Activated CD4-positive, alpha-beta T cell treated with anti-CD3 and anti-CD28 coated beads, Interleukin-2, Interleukin-6, amounts not matched to agents 100 ng/mL and 50 ng/mL, durations not matched to agents 16 hours and 8 hours (primary cell): Measurements from ENCODE around the gene ULK4.
"Not testable (repeated sequence)": the region's sequence is repeated elsewhere in the genome, so short reads cannot be mapped to it uniquely, and the experiment has no call there.

Experiments used
- DNase-seq: peaks from one replicate; pipeline ENCODE4 v3.0.0-alpha.2; 2020

The ULK4 gene

GRCh38 chr3:41863024-41863423, 98.9 kb downstream of the ULK4 start:
- DNase-seq = no peak

- not testable (repeated sequence) for DNase-seq
These were observed 101.4 kb downstream of the ULK4 start for GRCh38 chr3:41860489-41860888.

DNA sequence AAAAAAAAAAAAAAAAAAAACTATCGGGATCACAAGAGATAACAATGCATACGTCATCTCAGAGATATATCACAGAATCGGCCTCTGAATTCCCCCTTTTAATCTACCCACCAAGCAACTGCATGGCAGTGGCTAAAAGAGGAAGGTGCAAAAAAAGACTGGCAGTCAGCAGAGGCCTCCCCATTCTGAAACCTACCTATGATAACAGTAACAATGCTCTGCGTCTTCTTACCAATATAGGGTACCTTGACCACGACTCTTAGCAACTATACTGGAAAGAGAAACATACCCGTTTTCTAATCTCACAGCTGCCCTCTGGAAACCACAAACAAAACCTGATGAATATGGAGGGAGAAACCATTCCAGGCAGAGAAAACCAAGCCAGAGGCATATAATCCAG, 106.9 kb downstream of the ULK4 start:
- no peak for DNase-seq

DNA sequence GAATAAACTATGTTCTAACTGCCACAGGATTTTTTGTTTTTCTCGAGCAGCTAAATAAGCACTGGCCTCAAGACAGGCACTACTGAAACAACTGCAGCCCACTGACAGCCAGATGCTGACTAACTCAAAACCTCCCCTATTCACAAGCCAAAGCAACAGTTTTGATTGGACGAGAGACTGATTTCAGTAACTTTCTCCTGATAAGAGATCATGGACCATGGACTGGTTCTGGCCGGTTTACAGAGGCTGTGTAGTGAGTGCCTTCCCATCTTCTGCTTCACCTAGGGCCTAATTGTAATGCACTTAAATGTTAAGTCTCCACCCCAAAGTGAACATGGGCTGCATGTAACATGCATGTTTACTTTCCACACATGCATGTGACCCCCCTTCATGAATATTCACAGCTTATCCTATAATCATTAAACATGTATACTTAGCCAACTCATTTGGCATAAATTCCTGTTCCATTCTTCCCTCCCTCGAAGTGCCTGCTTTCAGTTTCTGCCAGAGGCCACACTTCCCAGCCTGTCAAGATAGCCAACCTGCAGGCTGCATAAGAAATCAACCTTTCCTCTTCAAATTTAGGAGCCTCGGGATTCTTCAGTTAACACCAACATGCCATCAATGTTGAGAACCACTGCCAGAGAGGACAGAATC, 108.2 kb downstream of the ULK4 start:
- DNase-seq = no peak

DNA sequence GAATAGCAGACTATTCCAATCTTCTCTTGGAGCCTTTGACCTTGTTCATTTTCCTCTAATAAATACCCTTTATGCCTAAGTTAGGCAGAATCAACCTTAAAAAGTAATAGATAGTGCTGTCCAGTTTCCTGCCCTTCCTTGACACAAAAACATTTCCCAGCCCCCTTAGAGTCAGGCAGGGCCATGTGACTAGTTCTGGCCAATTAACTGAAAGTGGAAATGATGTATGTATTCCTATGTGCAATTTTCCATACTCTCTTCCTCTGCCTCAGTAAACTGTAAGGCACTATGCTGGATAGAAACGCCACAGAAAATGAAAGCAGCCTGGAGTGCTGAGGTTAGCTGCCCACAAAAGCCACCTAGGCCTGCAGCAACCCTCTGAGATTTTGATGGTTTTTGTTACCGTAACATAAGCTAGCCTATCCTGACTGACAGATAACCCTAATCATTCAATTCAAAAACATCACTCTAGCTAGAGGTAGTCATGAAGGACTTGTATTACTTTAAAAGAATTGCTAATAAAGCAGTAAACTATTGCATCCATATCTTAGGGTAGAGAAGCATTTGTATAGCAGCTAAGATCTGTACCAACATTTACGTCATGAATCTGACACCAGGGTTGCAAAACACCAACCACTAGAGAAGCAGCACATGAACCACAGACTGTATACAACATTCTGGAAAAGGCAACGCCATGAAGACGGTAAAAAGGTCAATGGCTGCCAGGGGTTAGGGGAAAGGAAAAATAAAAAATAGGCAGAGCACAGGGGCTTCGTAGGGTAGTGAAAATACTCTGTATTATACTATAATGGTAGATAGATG, 112.9 kb downstream of the ULK4 start:
- peak; percentile 35 for DNase-seq

GRCh38 chr3:41847679-41848078, 114.2 kb downstream of the ULK4 start:
- no peak for DNase-seq

DNA sequence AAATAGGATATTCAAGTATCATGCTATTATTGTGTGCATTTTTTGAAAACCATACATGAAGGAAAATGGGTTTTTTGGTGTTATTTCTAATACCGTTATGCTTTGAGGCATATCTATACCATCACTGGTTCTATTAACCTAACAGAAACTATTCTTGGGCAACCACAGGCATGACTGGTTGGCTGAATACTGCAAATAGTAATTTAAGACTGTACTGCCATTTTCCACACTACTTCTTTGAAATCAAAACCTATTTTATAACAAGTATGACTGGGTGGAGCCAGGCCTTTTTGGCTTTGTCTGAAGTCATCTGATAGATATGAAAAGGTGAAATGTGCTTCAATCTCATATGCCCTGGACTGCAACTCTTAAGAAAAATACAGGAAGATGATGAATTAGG, 115.1 kb downstream of the ULK4 start:
- DNase-seq = peak; percentile 28

DNA sequence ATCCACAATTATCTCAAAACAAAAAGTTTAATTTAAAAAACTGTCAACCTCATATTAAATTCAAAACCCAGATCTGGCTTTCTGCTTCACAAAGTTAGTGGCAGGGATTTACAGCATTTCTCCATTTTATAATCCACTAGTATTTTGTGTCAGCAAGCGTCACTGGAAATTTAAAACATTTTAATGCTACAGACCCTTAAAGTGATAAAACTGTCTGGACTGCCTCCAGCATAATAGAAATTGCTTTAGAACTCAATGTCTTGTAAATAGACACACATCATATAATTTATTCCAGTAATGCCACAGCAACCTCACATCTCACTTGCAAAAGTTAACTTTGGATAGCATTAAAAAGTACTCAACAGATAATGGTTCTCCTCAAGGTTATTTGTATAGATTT, 116.1 kb downstream of the ULK4 start:
- no peak for DNase-seq

DNA sequence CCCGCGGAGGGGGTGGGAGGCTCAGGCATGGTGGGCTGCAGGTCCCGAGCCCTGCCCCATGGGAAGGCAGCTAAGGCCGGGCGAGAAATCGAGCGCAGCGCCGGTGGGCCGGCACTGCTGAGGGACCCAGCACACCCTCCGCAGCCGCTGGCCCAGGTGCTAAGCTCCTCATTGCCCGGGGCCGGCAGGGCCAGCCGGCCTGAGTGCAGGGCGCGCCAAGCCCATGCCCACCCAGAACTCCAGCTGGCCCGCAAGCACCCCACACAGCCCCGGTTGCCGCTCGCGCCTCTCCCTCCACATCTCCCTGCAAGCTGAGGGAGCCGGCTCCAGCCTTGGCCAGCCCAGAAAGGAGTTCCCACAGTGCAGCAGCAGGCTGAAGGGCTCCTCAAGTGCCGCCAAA, 117.6 kb downstream of the ULK4 start:
- DNase-seq = not testable (repeated sequence)

DNA sequence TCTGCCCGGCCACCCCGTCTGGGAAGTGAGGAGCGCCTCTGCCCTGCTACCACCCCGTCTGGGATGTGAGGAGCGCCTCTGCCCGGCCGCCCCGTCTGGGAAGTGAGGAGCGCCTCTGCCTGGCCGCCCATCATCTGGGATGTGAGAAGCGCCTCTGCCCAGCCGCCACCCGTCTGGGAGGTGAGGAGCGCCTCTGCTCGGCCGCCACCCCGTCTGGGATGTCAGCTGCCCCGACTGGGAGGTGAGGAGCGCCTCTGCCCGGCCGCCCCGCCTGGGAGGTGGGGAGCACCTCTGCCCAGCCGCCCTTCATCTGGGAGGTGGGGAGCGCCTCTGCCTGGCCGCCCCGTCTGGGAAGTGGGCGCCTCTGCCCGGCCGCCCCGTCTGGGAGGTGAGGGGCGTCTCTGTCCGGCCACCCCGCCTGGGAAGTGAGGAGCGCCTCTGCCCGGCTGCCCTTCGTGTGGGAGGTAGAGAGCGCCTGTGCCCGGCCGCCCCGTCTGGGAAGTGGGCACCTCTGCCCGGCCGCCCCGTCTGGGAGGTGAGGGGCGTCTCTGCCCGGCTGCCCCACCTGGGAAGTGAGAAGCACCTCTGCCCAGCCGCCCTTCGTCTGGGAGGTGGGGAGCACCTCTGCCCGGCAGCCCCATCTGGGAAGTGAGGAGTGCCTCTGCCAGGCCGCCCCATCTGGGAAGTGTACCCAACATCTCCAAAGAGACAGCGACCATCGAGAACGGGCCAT, 120.8 kb downstream of the ULK4 start:
- DNase-seq = not testable (repeated sequence)

- DNase-seq = peak; percentile 86
These were observed 125.4 kb downstream of the ULK4 start for GRCh38 chr3:41836360-41837134.

DNA sequence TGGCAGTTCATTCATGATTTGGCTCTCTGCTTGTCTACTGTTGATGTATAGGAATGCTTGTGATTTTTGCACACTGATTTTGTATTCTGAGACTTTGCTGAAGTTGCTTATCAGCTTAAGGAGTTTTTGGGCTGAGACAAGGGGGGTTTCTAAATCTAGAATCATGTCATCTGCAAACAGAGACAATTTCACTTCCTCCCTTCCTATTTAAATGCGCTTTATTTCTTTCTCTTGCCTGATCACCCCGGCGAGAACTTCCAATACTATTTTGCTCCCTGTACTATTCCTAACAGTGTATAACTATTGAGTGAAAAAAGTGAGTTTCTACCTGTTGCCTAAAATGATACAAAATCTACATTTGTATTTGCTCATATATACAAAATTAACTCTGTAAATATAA, 128.3 kb downstream of the ULK4 start:
- DNase-seq = no peak

GRCh38 chr3:41819236-41819635, 142.7 kb downstream of the ULK4 start:
- no peak for DNase-seq

- no peak for DNase-seq
These were observed 153.3 kb downstream of the ULK4 start for GRCh38 chr3:41808618-41809017.

- DNase-seq = no peak
These were observed 153.8 kb downstream of the ULK4 start for GRCh38 chr3:41808152-41808551.

DNA sequence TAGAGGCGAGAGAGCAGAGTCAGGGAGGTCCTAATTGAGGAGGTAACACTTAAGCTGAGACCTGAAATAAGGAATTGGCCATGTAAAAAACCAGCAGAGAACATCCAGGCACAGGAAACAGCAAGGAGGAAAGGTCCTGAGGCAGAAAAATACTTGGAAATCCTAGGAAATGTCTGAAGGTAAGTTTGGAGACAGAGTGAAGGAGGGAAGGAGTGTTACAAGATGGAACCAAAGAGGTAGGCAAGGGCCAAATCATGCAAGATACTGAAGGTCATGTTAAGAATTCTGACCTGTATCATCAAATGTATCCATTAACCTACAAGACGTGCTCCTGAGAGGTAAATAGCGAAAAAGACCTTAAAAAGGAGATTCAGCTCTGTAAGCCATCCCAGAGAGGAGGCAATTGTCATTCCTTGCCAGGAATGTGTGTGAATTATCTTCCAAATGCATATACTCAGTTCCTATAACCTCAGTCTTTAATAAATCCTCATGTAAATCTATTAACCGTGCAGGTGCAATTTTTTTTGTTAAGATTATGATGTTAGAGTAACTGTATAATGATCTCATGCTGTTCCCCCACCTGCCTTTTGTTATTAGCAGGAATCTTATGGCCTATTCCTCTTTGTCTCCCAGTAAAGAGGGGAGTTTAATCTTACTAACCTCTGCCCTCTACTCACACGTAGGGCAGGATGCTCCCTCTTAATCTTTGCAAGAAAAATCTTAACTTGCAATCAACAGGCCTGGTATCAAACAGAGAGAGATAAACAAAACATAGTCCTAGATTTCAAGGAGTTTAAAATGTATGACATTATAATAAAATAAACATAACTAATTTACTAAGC, 166.9 kb downstream of the ULK4 start:
- DNase-seq = no peak

DNA sequence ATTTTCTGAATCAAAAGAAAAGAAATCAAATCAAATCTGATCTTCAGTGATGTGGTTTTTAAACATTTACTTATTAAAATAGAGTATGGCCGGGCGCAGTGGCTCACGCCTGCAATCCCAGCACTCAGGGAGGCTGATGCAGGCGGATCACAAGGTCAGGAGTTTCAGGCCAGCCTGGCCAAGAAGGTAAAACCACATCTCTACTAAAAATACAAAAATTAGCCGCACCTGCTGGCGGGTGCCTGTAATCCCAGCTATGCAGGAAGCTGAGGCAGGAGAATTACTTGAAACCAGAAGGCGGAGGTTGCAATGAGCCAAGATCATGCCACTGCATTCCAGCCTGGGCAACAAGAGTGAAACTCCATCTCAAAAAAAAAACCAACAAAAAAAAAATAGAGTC, 169.1 kb downstream of the ULK4 start:
- DNase-seq = no peak

GRCh38 chr3:41769106-41769505, 192.8 kb downstream of the ULK4 start:
- DNase-seq = no peak

- DNase-seq = no peak
These were observed 193.5 kb downstream of the ULK4 start for GRCh38 chr3:41768363-41768762.

- DNase-seq = not testable (repeated sequence)
These were observed 199.0 kb downstream of the ULK4 start for GRCh38 chr3:41762867-41763266.

DNA sequence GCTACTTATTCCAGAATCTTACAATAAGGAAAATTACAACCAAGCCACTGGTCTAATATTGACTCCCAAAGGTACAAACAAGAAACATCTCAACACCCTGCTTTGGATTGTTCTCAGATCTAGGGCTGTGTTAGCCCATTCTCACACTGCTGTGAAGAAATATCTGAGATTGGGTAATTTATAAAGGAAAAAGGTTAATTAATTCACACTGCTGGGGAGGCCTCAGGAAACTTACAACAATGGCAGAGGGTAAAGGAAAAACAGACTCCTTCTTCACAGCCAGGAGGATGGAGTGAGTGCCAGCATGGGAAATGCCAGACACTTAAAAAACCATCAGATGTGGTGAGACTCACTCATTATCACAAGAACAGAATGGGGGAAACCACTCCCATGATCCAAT, 208.3 kb downstream of the ULK4 start:
- no peak for DNase-seq

- DNase-seq = peak; percentile 20
These were observed 210.3 kb downstream of the ULK4 start for GRCh38 chr3:41751597-41751996.
